Measurements from ENCODE around the gene NOTCH2. TPM values are rescaled to one million over a fixed set of nuclear protein-coding genes. Genes with fewer than 3 reads are reported as not detected.

NOTCH2 gene
- total RNA-seq, 1 donor from 2014 or later = 3.5 TPM

DNA sequence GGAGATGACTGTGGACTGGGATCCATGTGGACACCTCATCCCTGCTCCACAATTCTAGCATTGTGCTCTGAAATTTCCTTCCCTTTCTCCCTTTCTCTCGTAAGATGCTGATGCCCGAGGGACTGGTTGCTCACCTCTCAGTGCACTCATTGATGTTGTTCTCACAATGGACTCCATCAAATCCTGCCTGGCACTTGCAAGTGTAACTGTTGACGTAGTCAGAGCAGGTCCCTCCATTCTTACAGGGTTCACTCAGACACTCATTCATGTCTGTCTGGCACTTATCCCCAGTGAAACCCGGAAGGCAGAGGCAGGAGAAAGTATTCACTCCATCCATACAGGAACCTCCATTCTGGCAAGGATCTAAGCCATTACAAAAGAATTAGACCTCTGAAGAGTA is 128.1 kb downstream of the NOTCH2 start:
- DNase-seq = no peak
- Mint-ChIP-seq H3K27me3 (ENCODE audit: unreplicated experiment) (no peaks in the 10 kb centered on the region), H3K9me3 (ENCODE audit: unreplicated experiment) (no peaks in the 10 kb centered on the region), H3K27ac (ENCODE audit: unreplicated experiment) (no peak overlapping the region), H3K4me3 (ENCODE audit: unreplicated experiment) (no peak overlapping the region), H3K4me1 (ENCODE audit: low read depth, unreplicated experiment) (peaks cover 4% of the 10 kb centered on the region), H3K36me3 (ENCODE audit: unreplicated experiment) (peaks cover 4% of the 10 kb centered on the region)
- TF ChIP-seq, protein P1, sequence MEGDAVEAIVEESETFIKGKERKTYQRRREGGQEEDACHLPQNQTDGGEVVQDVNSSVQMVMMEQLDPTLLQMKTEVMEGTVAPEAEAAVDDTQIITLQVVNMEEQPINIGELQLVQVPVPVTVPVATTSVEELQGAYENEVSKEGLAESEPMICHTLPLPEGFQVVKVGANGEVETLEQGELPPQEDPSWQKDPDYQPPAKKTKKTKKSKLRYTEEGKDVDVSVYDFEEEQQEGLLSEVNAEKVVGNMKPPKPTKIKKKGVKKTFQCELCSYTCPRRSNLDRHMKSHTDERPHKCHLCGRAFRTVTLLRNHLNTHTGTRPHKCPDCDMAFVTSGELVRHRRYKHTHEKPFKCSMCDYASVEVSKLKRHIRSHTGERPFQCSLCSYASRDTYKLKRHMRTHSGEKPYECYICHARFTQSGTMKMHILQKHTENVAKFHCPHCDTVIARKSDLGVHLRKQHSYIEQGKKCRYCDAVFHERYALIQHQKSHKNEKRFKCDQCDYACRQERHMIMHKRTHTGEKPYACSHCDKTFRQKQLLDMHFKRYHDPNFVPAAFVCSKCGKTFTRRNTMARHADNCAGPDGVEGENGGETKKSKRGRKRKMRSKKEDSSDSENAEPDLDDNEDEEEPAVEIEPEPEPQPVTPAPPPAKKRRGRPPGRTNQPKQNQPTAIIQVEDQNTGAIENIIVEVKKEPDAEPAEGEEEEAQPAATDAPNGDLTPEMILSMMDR (IDR thresholded peaks at IDR 0.05; ENCODE audit: partially characterized antibody, unreplicated experiment) = no peak

- TF ChIP-seq, protein P1 (IDR thresholded peaks at IDR 0.05; ENCODE audit: partially characterized antibody, unreplicated experiment) = no peak
- H3K4me3 Mint-ChIP-seq (ENCODE audit: unreplicated experiment) = no peak overlapping the region
- peaks cover 4% of the 10 kb centered on the region for H3K36me3 Mint-ChIP-seq (ENCODE audit: unreplicated experiment)
- H3K4me1 Mint-ChIP-seq (ENCODE audit: low read depth, unreplicated experiment) = peaks cover 4% of the 10 kb centered on the region
- H3K27me3 Mint-ChIP-seq (ENCODE audit: unreplicated experiment) = no peaks in the 10 kb centered on the region
- H3K9me3 Mint-ChIP-seq (ENCODE audit: unreplicated experiment) = no peaks in the 10 kb centered on the region
- DNase-seq = no peak
- no peak overlapping the region for H3K27ac Mint-ChIP-seq (ENCODE audit: unreplicated experiment)
Observed at GRCh38 chr1:119940697-119941096, 128.8 kb downstream of the NOTCH2 start.

GRCh38 chr1:119937198-119937597 is 132.3 kb downstream of the NOTCH2 start:
- peaks cover 8% of the 10 kb centered on the region for H3K36me3 Mint-ChIP-seq (ENCODE audit: unreplicated experiment)

GRCh38 chr1:119935915-119936314 is 133.5 kb downstream of the NOTCH2 start:
- H3K27me3 Mint-ChIP-seq (ENCODE audit: unreplicated experiment) = no peaks in the 10 kb centered on the region
- no peak overlapping the region for H3K4me3 Mint-ChIP-seq (ENCODE audit: unreplicated experiment)
- H3K27ac Mint-ChIP-seq (ENCODE audit: unreplicated experiment) = no peak overlapping the region
- no peaks in the 10 kb centered on the region for H3K4me1 Mint-ChIP-seq (ENCODE audit: low read depth, unreplicated experiment)
- H3K9me3 Mint-ChIP-seq (ENCODE audit: unreplicated experiment) = peaks cover 3% of the 10 kb centered on the region
- no peak for DNase-seq
- peaks cover 8% of the 10 kb centered on the region for H3K36me3 Mint-ChIP-seq (ENCODE audit: unreplicated experiment)
- TF ChIP-seq, protein P1 (IDR thresholded peaks at IDR 0.05; ENCODE audit: partially characterized antibody, unreplicated experiment) = no peak

More at GRCh38 chr1:119937198-119937597, 132.3 kb downstream of the NOTCH2 start:
- H3K4me3 Mint-ChIP-seq (ENCODE audit: unreplicated experiment) = no peak overlapping the region
- H3K27ac Mint-ChIP-seq (ENCODE audit: unreplicated experiment) = no peak overlapping the region
- TF ChIP-seq, protein P1 (IDR thresholded peaks at IDR 0.05; ENCODE audit: partially characterized antibody, unreplicated experiment) = no peak
- H3K4me1 Mint-ChIP-seq (ENCODE audit: low read depth, unreplicated experiment) = no peaks in the 10 kb centered on the region
- peaks cover 3% of the 10 kb centered on the region for H3K9me3 Mint-ChIP-seq (ENCODE audit: unreplicated experiment)
- no peaks in the 10 kb centered on the region for H3K27me3 Mint-ChIP-seq (ENCODE audit: unreplicated experiment)
- DNase-seq = no peak

- TF ChIP-seq, protein P1 (IDR thresholded peaks at IDR 0.05; ENCODE audit: partially characterized antibody, unreplicated experiment) = no peak
- no peak for DNase-seq
- Mint-ChIP-seq H3K4me1 (ENCODE audit: low read depth, unreplicated experiment) (no peaks in the 10 kb centered on the region), H3K27me3 (ENCODE audit: unreplicated experiment) (no peaks in the 10 kb centered on the region), H3K9me3 (ENCODE audit: unreplicated experiment) (peaks cover 3% of the 10 kb centered on the region), H3K4me3 (ENCODE audit: unreplicated experiment) (no peak overlapping the region), H3K36me3 (ENCODE audit: unreplicated experiment) (peaks cover 8% of the 10 kb centered on the region), H3K27ac (ENCODE audit: unreplicated experiment) (no peak overlapping the region)
Observed at GRCh38 chr1:119935373-119935772, 134.1 kb downstream of the NOTCH2 start.

Measured in glutamatergic neuron (in vitro differentiated cells).